ENCODE results near the gene KDM4B. TPM values are rescaled to one million over a fixed set of nuclear protein-coding genes. Genes with fewer than 3 reads are reported as not detected.

The KDM4B gene
- polyA plus RNA-seq, 1 of the 3 experiments (the other 2 are of a cell fraction): 12.2 TPM

- no peaks in the 10 kb centered on the region for H3K79me2 ChIP-seq (ENCODE audit: insufficient read depth)
- no peak overlapping the region for H3K27ac ChIP-seq (ENCODE audit: low read depth in 2 of 2, low read length in 1 of 2)
- no peaks in the 10 kb centered on the region for H3K9me2 ChIP-seq
- peaks cover 6% of the 10 kb centered on the region; the same call in 1 of the 2 replicates for H3K9me3 ChIP-seq
- no peak overlapping the region for H3K9ac ChIP-seq
- POLR2A ChIA-PET: no interaction called here
- no peak for DNase-seq
- WGBS (ENCODE audit: low lambda C conversion rate): 95% methylated on average over 4 of the region's 4 CpGs
- H3K4me2 ChIP-seq: no peak overlapping the region
- no peaks in the 10 kb centered on the region for H3K4me1 ChIP-seq (ENCODE audit: control insufficient read depth in 1 of 2, insufficient read depth in 2 of 2, low read depth in 1 of 2, low read length in 1 of 2)
- H3F3A ChIP-seq (replicated peaks; ENCODE audit: insufficient read depth): peaks cover 9% of the 10 kb centered on the region
- H2AFZ ChIP-seq (ENCODE audit: low read depth): no peak overlapping the region
- no peaks in the 10 kb centered on the region for H4K20me1 ChIP-seq (ENCODE audit: insufficient read depth)
- CTCF ChIA-PET: no interaction called here
- H3K4me3 ChIP-seq (ENCODE audit: low read depth in 2 of 2, low read length in 1 of 2): no peak overlapping the region
- H3K27me3 ChIP-seq (ENCODE audit: insufficient read depth): no peaks in the 10 kb centered on the region
- TF ChIP-seq MAX (IDR thresholded peaks at IDR 0.05; ENCODE audit: low read depth): no peak
- TF ChIP-seq NFIC (IDR thresholded peaks at IDR 0.05; ENCODE audit: borderline replicate concordance): no peak
- no peak for TF ChIP-seq POLR2AphosphoS5 (IDR thresholded peaks at IDR 0.05; ENCODE audit: low read depth, low read length)
- no peak for TF ChIP-seq MEF2A (IDR thresholded peaks at IDR 0.05; ENCODE audit: borderline replicate concordance, low read depth)
- no peak for TF ChIP-seq RCOR1 (IDR thresholded peaks at IDR 0.05; ENCODE audit: low read length)
- TF ChIP-seq RAD21 (IDR thresholded peaks at IDR 0.05; ENCODE audit: low read length): no peak
- no peak for TF ChIP-seq SIN3A (IDR thresholded peaks at IDR 0.05; ENCODE audit: borderline replicate concordance, low read depth, low read length)
- TF ChIP-seq TEAD4 (IDR thresholded peaks at IDR 0.05; ENCODE audit: borderline replicate concordance, insufficient read depth): no peak
- no peak for TF ChIP-seq TAF1 (IDR thresholded peaks at IDR 0.05; ENCODE audit: borderline replicate concordance, low read depth, low read length)
- TF ChIP-seq FOXJ3 (CRISPR knock-in tag; IDR thresholded peaks at IDR 0.05): no peak
- no peak for TF ChIP-seq NRF1 (IDR thresholded peaks at IDR 0.05; ENCODE audit: low read depth, low read length)
- TF ChIP-seq CHD2 (IDR thresholded peaks at IDR 0.05; ENCODE audit: low read length, partially characterized antibody): no peak
- no peak for TF ChIP-seq ELF1 (IDR thresholded peaks at IDR 0.05)
- H3K36me3 ChIP-seq (replicated peaks in 1 of 2; ENCODE audit: control insufficient read depth in 1 of 2, insufficient read depth in 2 of 2, low read length in 1 of 2): peaks cover under 1 to 22% of the 10 kb centered on the region in 2 experiments
These were observed 231.9 kb downstream of the KDM4B start for GRCh38 chr19:5200844-5201243.

- WGBS (ENCODE audit: low lambda C conversion rate): 85% methylated on average over 4 of the region's 4 CpGs
- DNase-seq: no peak
- CTCF ChIA-PET: no interaction called here
- H2AFZ ChIP-seq (ENCODE audit: low read depth): no peak overlapping the region
- H4K20me1 ChIP-seq (ENCODE audit: insufficient read depth): no peaks in the 10 kb centered on the region
- H3K27ac ChIP-seq (ENCODE audit: low read depth in 2 of 2, low read length in 1 of 2): no peak overlapping the region
- no peak overlapping the region for H3K4me2 ChIP-seq
- peaks cover 4 to 22% of the 10 kb centered on the region in 2 experiments for H3K36me3 ChIP-seq (replicated peaks in 1 of 2; ENCODE audit: control insufficient read depth in 1 of 2, insufficient read depth in 2 of 2, low read length in 1 of 2)
- POLR2A ChIA-PET: no interaction called here
- H3K79me2 ChIP-seq (ENCODE audit: insufficient read depth): no peaks in the 10 kb centered on the region
- H3F3A ChIP-seq (replicated peaks; ENCODE audit: insufficient read depth): peaks cover 9% of the 10 kb centered on the region
- H3K9ac ChIP-seq: no peak overlapping the region
- H3K9me3 ChIP-seq: peaks cover 6% of the 10 kb centered on the region; the same call in 1 of the 2 replicates
- no peaks in the 10 kb centered on the region for H3K4me1 ChIP-seq (ENCODE audit: control insufficient read depth in 1 of 2, insufficient read depth in 2 of 2, low read depth in 1 of 2, low read length in 1 of 2)
- H3K4me3 ChIP-seq (ENCODE audit: low read depth in 2 of 2, low read length in 1 of 2): no peak overlapping the region
- H3K27me3 ChIP-seq (ENCODE audit: insufficient read depth): no peaks in the 10 kb centered on the region
- H3K9me2 ChIP-seq: no peaks in the 10 kb centered on the region
- TF ChIP-seq RFX5 (IDR thresholded peaks at IDR 0.05; ENCODE audit: low read length) (no peak), RXRA (IDR thresholded peaks at IDR 0.05; ENCODE audit: borderline replicate concordance, low read depth) (no peak), USF1 (IDR thresholded peaks at IDR 0.05; ENCODE audit: borderline replicate concordance, low read depth) (no peak), YY1 (IDR thresholded peaks at IDR 0.05; ENCODE audit: low read depth) (no peak), IRF3 (IDR thresholded peaks at IDR 0.05; ENCODE audit: low read depth, low read length) (no peak), ELF1 (IDR thresholded peaks at IDR 0.05) (no peak), EZH2phosphoT487 (IDR thresholded peaks at IDR 0.05; ENCODE audit: borderline replicate concordance, low read depth) (no peak), CTCF (IDR thresholded peaks at IDR 0.05) (no peak), TCF12 (IDR thresholded peaks at IDR 0.05) (no peak), MAX (IDR thresholded peaks at IDR 0.05; ENCODE audit: low read depth) (no peak), NRF1 (IDR thresholded peaks at IDR 0.05; ENCODE audit: low read depth, low read length) (no peak), FOSL2 (IDR thresholded peaks at IDR 0.05; ENCODE audit: borderline replicate concordance, low read depth) (no peak), JUND (IDR thresholded peaks at IDR 0.05) (no peak), SIN3A (IDR thresholded peaks at IDR 0.05; ENCODE audit: borderline replicate concordance, low read depth, low read length) (no peak), EP300 (IDR thresholded peaks at IDR 0.05; ENCODE audit: borderline replicate concordance in 1 of 2, low read depth in 1 of 2, low read length in 1 of 2) (no peak)
- TF ChIP-seq, protein P1, sequence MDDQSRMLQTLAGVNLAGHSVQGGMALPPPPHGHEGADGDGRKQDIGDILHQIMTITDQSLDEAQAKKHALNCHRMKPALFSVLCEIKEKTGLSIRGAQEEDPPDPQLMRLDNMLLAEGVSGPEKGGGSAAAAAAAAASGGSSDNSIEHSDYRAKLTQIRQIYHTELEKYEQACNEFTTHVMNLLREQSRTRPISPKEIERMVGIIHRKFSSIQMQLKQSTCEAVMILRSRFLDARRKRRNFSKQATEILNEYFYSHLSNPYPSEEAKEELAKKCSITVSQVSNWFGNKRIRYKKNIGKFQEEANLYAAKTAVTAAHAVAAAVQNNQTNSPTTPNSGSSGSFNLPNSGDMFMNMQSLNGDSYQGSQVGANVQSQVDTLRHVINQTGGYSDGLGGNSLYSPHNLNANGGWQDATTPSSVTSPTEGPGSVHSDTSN (IDR thresholded peaks at IDR 0.05): no peak
These were observed 233.6 kb downstream of the KDM4B start for GRCh38 chr19:5202553-5202952.
